Renal cortex interstitium (tissue), 11 donors: ENCODE data around the gene NOCT. TPM values are rescaled to one million over a fixed set of nuclear protein-coding genes. Genes with fewer than 3 reads are reported as not detected.
"Not testable (repeated sequence)": the region's sequence is repeated elsewhere in the genome, so short reads cannot be mapped to it uniquely, and the experiment has no call there.

Experiments
- DNase-seq, 11 donors: peaks; one replicate each; pipeline ENCODE4 v3.0.0-alpha.2; 2013; ENCODE audit warnings: low read depth in 9 of 11, low spot score in 4 of 11; ENCODE audit errors: extremely low read depth in 1 of 11
- polyA plus RNA-seq, 3 donors: library from polyadenylated mRNA; unstranded; fragments of 120-200 nt; gene quantifications; one replicate each; pipeline ENCODE4 v1.2.1, GENCODE V29; 2013; ENCODE audit not compliant: insufficient read length in 3 of 3

Gene NOCT
- polyA plus RNA-seq, 3 donors, result 6.3 to 7.0 (median 6.7) TPM

GRCh38 chr4:139030614-139031235 is 15.1 kb downstream of the NOCT start:
- DNase-seq, result peak; percentile 69 to 89 (median 79)

DNA sequence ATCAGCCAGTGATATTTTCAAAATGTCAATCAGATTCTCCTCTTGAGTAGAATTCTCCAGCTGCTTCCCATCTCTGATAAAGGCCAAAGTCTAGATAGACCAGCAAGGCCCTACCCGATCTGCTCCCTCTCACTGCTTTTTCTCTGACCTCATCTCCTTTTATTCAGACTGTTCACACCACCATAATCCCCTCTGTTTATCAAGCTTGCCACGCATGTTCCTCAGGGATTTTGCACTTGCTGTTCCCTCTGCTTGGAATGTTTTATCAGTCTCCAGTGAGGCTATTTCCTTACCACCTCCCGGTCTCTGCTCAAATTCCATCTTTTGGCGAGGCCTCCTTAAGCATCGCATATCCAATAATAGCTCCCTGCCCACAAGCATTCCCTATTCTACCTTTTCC is 20.1 kb downstream of the NOCT start:
- DNase-seq, result no peak

GRCh38 chr4:139036885-139037284 is 21.3 kb downstream of the NOCT start:
- DNase-seq, result no peak

DNA sequence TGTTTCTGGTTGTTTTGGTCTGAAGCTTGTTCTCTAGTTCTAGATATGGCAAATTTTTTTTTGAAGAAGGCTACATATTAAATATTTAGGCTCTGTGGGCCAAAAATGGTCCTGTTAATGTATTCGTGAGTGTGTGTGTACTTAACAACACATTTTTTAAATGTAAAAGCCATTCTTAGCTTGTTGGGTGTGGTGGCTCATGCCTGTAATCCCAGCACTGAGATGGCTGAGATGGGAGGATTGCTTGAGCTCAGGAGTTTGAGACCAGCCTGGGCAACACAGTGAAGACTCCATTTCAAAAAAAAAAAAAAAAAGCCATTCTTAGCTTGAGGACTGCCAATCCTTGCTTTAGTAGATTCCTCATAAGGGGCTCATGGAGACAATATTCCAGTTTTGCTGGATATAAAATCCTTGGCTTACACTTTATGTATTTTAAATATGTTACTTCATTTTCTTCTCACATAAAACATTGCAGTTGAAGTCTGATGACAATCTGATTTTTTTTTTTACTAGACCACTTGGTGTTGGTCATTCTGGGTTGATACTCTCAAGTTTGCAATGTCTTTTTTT is 23.4 kb downstream of the NOCT start:
- DNase-seq, result no peak

- no peak for DNase-seq
These were observed 27.4 kb downstream of the NOCT start for GRCh38 chr4:139042981-139043460.

- DNase-seq, result no peak
These were observed 28.7 kb downstream of the NOCT start for GRCh38 chr4:139044291-139044690.

DNA sequence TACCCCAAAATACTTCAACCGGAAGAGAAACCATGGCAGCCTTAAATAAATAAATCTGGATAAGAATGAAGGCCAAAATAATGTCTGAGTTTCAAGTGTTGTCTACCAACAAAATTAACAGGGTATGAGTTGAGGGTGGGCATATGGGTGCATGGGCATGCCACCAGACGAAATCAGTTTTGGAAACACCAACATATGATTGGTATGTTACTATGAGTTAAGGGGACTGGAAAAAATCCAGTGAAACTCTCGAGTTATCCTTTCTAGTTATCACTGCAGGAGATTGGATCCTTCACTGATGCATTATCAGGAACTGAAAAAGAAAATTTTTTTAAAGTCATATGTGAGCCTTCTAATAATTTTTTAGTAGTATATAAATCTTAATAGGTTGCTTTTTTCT is 32.4 kb downstream of the NOCT start:
- DNase-seq, result no peak

DNA sequence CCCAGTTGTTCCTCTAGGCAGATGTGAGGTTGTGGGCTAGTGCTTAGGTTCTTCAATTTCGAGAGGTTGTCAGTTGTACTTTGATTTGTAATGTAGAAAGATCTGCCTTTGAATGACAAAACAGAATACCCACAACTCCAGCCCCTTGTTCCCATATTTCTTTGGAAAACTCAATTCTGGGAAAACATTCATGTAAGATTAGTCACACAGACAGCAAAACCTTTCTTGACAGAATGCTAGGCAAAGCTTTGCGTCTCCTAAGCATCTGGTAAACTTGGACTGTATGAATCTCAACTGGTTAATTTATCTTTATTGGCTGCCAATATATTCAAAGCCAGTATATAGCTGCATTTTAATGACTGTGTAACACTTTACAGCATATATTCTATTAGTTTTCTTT is 34.9 kb downstream of the NOCT start:
- no peak for DNase-seq

DNA sequence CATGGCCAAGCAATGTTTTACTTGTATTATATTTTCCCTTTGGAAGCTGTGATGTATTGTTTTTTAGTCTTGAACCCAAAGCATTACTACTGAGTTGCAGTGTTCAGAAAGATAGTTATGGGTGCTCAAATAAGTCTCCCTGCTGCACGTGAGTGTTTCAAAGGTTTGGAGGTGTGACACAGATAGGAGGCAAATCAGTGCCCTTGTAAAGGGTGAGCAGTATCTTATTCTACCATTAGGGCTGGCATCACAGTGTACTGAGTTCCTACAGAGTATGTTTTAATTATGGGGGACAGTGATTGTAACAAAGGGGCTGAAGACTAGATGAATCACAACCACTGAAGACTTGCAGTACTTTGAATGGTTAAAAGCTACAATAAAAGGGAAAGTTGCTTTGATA is 38.3 kb downstream of the NOCT start:
- DNase-seq, result no peak

GRCh38 chr4:139054791-139055505 is 39.4 kb downstream of the NOCT start:
- no peak for DNase-seq

DNA sequence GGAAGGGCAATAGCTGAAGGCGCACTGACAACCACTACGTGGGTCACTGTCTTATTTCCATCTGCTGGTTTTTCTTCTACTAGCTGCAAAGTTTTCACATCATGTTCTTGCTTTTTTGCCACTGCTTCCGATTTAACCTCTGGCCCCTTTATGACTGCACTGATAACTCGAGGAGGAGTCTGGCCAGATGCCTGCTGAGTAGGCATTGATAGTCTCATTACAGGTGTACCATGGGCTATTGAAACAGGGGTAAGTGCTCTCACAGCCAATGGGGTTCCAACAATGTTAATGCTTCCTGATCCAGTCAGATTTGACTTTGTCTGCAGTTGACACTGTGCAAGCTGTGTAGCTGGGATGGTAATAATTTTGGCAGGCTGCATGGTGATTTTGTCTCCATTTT is 43.4 kb downstream of the NOCT start:
- not testable (repeated sequence) for DNase-seq

DNA sequence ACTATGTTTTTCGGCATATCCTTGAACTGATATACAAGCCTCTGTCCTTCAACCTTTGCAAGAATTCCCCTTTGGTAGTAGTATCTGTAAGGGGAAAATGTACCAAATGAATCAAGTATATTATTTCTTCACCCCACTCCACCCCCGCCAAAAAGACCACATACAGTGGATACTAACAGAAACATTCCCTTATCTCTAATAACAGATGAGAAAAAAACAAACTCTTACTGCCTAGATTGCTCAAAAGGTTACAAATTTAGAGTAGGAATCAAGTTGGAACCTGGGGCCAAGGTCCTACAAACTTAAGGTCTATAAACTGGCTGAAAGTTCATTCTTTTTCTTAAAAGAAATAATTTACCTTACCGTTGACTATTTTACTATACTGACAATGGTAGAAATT is 45.0 kb downstream of the NOCT start:
- no peak for DNase-seq

GRCh38 chr4:139076016-139076744 is 60.6 kb downstream of the NOCT start:
- no peak for DNase-seq

- DNase-seq, result no peak
These were observed 62.2 kb downstream of the NOCT start for GRCh38 chr4:139077567-139078355.

- no peak for DNase-seq
These were observed 63.3 kb downstream of the NOCT start for GRCh38 chr4:139078926-139079325.

- peak; percentile 88 to 98 (median 93) for DNase-seq
These were observed 67.4 kb downstream of the NOCT start for GRCh38 chr4:139082750-139083606.

DNA sequence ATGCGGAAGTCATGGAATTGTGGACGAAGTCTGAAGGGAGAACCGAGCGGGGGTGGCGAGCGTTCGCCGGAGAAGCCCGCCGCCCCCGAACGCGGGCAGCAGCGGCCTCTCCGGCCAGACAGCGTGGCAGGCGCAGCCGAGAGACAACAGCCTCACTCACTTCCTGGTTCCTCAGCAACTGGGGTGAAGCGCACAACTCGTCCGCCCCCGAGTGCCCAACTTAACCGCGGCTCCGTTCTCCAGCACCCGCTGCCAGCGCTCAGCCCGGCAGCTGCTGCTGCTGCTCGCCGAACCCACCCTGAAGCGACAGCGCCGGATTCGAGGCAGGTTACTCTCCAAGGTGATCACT is 68.0 kb downstream of the NOCT start:
- peak in 6 of 11 donors; percentile 20 to 48 (median 37) for DNase-seq
